Fibroblast of pulmonary artery (primary cell): ENCODE results near the gene SERINC2.

ENCODE experiments used
- DNase-seq: peaks from one replicate; pipeline ENCODE4 v3.0.0-alpha.2; 2010; ENCODE audit warnings: low read depth
- H3K4me3 ChIP-seq: replicated peaks from 2 replicates; pipeline ENCODE4 v1.5.1; 2011; ENCODE audit warnings: low read depth, mild to moderate bottlenecking, control low read depth, low read length, moderate library complexity
- CTCF ChIP-seq: IDR thresholded peaks from 2 replicates; pipeline ENCODE4 v1.5.1; 2011; ENCODE audit warnings: mild to moderate bottlenecking, control low read depth, low read length, inconsistent platforms; ENCODE audit errors: missing control alignments

SERINC2 gene

GRCh38 chr1:31482482-31483011 is 69.5 kb downstream of the SERINC2 start:
- no peak overlapping the region for H3K4me3 ChIP-seq
- DNase-seq, result no peak
- TF ChIP-seq CTCF, result no peak

- DNase-seq, result peak; percentile 94
- no peak for TF ChIP-seq CTCF
Observed at GRCh38 chr1:31483012-31483946, 70.3 kb downstream of the SERINC2 start.

More at GRCh38 chr1:31483012-31483946, 70.3 kb downstream of the SERINC2 start:
- H3K4me3 ChIP-seq, result no peak overlapping the region
